Kidney capillary endothelial cell (primary cell): Measurements from ENCODE around the gene CLDN6.
"Not testable (repeated sequence)": the region's sequence is repeated elsewhere in the genome, so short reads cannot be mapped to it uniquely, and the experiment has no call there.

Experiments
- DNase-seq: peaks from one replicate; pipeline ENCODE4 v3.0.0-alpha.2; 2018; ENCODE audit warnings: low spot score

CLDN6 gene

GRCh38 chr16:3017794-3018506 is at the start of gene CLDN6:
CLDN6 (minus strand) TSS chr16:3018183; CDS start chr16:3016021, 2,162 bp downstream.
- no peak for DNase-seq

- no peak for DNase-seq
These were observed 48.4 kb upstream of the CLDN6 start for GRCh38 chr16:3066440-3066748.

GRCh38 chr16:3065742-3066439 is 47.9 kb upstream of the CLDN6 start:
- no peak for DNase-seq

- peak; percentile 76 for DNase-seq
These were observed 47.2 kb upstream of the CLDN6 start, which contains the start of gene IL32 for GRCh38 chr16:3065069-3065741. IL32 (plus strand) TSS chr16:3065640; CDS start chr16:3065812, 172 bp downstream.

- no peak for DNase-seq
These were observed 45.8 kb upstream of the CLDN6 start for GRCh38 chr16:3063625-3064386.

- no peak for DNase-seq
These were observed 44.6 kb upstream of the CLDN6 start for GRCh38 chr16:3062553-3062952.

- DNase-seq: no peak
These were observed 42.5 kb upstream of the CLDN6 start for GRCh38 chr16:3060339-3061127.

GRCh38 chr16:3059723-3060242 is 41.8 kb upstream of the CLDN6 start:
- no peak for DNase-seq

- DNase-seq: peak; percentile 83
These were observed 41.2 kb upstream of the CLDN6 start for GRCh38 chr16:3059041-3059722.

GRCh38 chr16:3058139-3059030 is 40.4 kb upstream of the CLDN6 start:
- no peak for DNase-seq

- no peak for DNase-seq
These were observed 39.5 kb upstream of the CLDN6 start for GRCh38 chr16:3057181-3058138.

GRCh38 chr16:3056336-3057180 is 38.6 kb upstream of the CLDN6 start:
- no peak for DNase-seq

GRCh38 chr16:3055734-3056115 is 37.7 kb upstream of the CLDN6 start:
- DNase-seq: not testable (repeated sequence)

GRCh38 chr16:3054965-3055733 is 37.2 kb upstream of the CLDN6 start:
- DNase-seq: no peak

- DNase-seq: not testable (repeated sequence)
These were observed 35.3 kb upstream of the CLDN6 start for GRCh38 chr16:3053330-3053710.

- not testable (repeated sequence) for DNase-seq
These were observed 34.8 kb upstream of the CLDN6 start for GRCh38 chr16:3052571-3053329.
